GM18868 (cell line): ENCODE measurements around the gene PTPN9.
A peak's percentile ranks its signal among the peaks of the same experiment; 100 is the strongest.
"Not testable (repeated sequence)": the region's sequence is repeated elsewhere in the genome, so short reads cannot be mapped to it uniquely, and the experiment has no call there.

Experiments
- ATAC-seq: cut with Tn5 transposase; IDR thresholded peaks from one replicate; pipeline ENCODE4 v1.9.1; 2021; ENCODE audit warnings: mild to moderate bottlenecking, moderate library complexity; ENCODE audit not compliant: unreplicated experiment

PTPN9 gene

DNA sequence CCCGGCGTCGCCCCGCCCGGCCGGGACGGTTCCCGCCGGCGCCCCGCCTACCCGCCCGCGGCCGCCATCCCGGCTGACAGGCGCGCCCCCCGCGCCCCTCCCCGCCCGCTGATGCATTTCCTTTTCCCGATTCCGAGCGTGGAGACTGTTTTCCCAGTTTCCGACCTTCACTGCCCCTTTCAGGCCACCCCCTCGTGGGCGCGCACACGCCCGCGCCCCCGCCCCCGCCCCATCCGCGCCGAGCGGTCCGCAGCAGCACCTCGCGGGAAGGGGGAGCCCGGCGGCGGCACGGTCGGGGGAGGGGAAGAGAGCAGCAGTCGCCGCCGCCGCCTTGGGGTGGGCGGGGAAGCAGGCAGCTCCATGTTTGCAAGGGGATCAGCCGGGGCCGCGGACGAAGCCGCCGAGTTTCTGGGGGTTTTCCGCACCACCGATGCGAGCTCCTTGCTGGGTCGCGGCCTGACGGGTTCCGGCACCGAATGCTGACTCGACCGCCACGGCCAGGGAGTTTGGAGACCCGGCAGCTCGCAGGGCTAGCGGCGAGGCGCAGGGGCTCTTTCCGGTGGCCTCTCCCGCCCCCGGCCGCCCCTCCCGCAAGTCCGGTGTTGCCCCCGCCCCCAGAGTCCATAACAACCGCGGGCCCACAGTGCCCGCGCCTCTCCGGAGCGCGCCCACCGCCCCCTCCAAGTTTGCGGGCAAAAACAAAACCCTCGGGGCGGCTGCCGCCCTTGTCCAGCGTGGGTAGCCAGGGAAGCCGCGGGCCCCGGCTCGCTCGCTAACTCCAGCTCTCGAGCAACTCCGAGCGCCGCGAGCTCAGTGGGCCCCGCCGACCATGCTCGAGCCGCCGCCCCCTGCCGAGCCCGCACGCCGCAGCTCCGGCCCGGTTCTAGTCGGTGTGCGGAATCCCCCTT lies 124.4 kb downstream of the PTPN9 start:
- ATAC-seq = no peak

DNA sequence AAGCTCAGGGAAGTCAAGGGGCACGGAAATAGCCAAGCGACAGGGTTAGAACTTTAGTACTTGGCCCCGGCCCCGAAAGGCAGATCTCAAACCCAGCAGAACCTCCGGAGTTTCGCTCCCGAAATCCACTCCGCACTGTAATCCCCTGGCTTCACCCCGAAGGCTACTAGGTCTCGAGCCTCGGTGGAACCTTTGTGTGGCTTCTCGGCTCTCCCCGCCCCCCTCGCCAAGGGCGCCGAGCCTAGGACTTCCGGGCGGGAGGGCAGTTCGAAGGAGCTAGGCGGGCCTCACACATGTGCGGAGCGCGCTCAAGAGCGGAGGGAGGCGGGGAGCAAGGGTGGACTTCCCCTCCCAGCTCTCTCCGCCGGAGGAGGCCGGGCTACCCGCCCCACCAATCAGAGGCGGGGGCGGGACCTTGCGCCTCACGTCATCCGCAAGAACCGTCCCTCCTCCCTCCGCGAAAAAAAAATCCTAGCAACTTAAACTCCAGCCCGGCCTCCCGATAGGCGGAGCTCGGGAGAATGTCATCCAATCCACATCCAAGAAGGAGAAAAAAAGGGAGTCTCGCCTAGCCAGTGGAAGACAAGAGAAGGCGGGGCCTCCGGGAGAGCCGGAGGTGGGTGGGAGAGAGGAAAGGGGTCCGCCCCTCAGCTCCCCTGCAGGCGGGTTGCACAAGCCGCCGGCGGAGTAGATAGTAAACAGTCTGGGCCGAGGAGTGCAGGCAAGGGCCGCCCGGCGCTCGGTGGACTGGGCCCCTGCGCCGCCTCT lies 125.2 kb downstream of the PTPN9 start:
- peak; percentile 28 for ATAC-seq

DNA sequence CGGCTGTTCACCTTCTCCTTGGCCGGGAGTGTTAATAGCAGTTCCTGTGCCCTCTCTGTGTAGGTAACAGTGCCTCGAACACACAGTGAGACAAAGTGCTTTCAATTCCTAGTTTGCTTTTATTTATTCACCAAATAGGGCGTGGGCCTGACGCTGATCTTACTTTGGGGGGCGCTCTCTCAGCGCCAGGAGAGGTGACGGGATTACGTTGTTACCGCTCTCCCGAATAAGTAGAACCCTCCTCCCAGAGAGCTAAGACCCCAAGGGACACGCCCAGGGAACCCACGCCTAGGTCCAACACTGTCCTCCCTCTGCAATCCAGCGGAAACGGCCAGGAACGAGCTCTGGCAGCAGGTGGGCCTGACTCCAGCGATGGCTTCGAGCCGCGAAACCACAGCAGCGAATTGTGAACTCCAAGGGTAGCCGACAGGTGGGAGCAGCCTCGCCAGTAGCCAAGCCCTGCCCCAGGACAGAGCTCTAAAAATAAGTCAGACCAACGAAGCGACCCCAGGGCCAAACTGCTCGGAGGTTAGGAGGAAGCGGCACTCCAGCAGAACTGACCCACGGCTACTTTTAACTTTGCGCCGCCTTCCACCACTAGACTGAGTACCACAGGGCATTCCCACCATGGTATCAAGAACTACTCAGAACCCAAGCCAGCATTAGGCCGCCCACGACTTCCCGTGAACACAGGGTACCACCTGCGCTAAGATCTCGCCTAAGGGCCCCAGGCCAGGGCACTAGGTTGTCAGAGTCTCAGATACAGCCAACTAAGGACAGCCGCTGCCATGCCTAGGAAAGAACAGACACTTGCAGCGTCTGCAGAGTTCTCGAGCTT lies 126.0 kb downstream of the PTPN9 start:
- no peak for ATAC-seq

DNA sequence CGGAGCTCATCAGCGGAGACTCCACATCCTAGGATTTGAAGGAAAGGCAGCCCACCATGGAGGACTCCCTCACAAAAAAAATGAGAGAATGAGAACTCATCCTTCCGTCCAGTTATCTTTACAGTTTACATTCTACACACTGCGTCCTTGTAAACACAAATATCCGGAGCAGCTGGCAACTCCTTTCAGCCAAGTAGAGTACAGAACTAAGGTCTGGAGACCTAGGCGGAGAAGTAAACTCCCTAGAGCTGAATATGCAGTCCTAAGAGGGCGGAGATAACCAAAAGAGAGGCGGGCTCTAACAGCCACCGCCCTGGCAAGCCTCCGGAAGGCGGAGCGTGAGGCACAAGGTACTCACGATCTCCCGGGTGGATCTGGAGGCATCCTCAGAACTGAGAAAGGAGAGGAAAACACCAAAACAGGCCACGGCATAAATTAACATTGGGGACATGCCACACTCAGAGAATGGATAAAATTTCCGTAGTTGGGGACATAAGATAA lies 126.7 kb downstream of the PTPN9 start:
- no peak for ATAC-seq

DNA sequence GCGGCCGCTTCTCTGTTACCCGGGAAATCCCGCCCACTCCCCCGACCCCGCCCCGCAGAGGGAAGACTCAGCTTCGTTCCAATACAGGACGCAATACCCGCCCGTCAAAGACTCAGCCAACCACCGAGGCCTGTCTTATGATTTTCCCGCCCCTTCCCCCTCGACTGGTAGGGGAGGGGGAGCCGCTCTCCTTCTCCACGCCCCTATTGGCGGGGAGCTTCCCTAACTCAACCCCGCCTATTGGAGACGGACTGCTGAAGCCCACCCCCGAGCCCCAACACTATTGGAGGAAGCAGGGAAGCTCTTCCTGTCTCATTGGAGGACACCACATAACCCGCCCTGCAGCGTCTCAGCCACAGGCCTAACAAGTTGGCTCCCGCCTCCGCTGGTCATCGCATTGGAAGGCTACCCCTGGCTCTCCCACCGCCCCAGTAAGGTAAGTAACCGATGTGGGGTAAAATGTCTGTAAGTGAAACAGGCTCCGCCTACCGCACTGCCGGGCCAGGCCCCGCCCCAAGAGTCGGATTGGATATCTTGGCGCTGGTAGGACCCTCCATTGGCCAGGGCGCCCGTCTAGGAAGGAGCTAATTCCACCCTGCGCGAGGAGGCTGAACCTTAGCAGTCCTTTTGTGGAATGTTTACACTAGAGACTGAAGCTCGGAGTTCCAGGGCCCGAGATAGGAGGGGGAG lies 127.3 kb downstream of the PTPN9 start, which contains the start of gene SIN3A:
TSS of gene SIN3A (minus strand) at position 17 of the 690 bp plus-strand sequence. CDS start 21,315 bp downstream, outside the sequence.
- peak; percentile 43 for ATAC-seq

DNA sequence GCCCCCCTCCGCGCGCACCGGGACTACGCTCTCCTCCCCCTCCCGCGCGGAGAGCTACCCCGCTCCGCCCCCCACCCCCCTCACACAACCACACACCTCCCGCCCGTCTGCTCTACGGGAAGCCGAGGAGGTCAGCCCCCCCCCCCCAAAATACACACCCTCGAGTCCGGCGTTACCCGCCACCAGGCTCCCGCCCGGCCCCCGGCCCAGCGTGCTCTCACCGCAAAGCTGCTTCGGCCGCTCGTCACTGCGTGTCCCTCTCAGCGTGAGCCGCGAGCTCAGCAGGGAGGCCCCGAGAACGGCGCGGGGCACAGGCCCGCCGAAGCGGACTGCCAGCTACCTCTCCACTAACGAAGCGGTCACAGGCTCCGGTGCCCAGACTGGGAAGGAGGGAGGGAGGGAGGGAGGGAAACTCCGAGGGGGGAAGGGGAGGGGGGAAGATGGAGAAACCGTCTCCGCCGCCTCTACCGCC lies 127.9 kb downstream of the PTPN9 start:
- no peak for ATAC-seq

- peak; percentile 27 for ATAC-seq
Observed at GRCh38 chr15:75450307-75451201, 128.6 kb downstream of the PTPN9 start.

GRCh38 chr15:75449585-75450306 lies 129.4 kb downstream of the PTPN9 start:
- no peak for ATAC-seq

DNA sequence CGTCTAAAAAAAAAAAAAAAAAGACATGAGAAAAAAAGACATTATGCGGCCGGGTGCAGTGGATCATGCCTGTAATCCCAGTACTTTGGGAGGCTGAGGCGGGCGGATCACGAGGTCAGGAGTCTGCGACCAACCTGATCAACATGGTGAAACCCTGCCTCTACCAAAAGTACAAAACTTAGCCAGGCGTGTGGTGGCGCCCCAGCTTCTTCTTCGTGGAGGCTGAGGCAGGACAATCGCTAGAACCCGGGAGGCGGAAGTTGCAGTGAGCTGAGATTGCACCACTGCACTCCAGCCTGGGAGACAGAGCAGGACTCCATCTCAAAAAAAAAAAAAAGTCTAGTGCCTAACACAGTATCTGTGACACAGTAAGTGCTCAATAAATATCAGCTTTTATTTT lies 130.9 kb downstream of the PTPN9 start:
- ATAC-seq = not testable (repeated sequence)

GRCh38 chr15:75446151-75446550 lies 133.0 kb downstream of the PTPN9 start:
- ATAC-seq = no peak

GRCh38 chr15:75445324-75445723 lies 133.8 kb downstream of the PTPN9 start:
- not testable (repeated sequence) for ATAC-seq

- not testable (repeated sequence) for ATAC-seq
Observed at GRCh38 chr15:75443972-75444453, 135.1 kb downstream of the PTPN9 start.

- no peak for ATAC-seq
Observed at GRCh38 chr15:75437721-75438120, 141.4 kb downstream of the PTPN9 start.

GRCh38 chr15:75436881-75437280 lies 142.2 kb downstream of the PTPN9 start:
- no peak for ATAC-seq

DNA sequence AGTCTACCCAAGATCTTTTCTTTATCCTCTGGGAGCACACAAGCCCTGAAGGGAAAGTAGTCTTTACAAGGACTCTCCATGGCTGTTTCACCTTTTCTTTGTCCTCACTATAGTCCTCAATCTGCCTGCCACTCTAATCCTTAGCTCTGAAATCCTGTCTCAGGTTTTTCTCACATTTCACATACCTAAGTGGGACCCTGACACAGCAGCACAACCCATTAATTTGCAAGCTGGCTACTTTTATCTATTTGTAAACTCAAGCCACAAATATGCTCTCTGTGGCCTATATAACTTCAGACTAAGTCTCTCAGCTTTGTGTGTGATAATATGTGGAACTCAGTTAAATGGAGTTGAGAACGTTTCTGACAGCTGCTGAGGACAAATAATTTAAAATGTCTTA lies 147.4 kb downstream of the PTPN9 start:
- ATAC-seq = no peak

GRCh38 chr15:75431270-75431669 lies 147.8 kb downstream of the PTPN9 start:
- no peak for ATAC-seq

GRCh38 chr15:75430259-75430658 lies 148.9 kb downstream of the PTPN9 start:
- no peak for ATAC-seq

- ATAC-seq = no peak
Observed at GRCh38 chr15:75428152-75428551, 151.0 kb downstream of the PTPN9 start.
